Measurements from ENCODE around the gene CEND1.
A peak's percentile ranks its signal among the peaks of the same experiment; 100 is the strongest.

The CEND1 gene

GRCh38 chr11:796565-797295 lies 6.8 kb upstream of the CEND1 start:
- DNase-seq (ENCODE audit: extremely low read depth in 1 of 2, low read depth in 1 of 2) = no peak

GRCh38 chr11:795634-796564 lies 6.0 kb upstream of the CEND1 start:
- peak; percentile 75 to 89 for DNase-seq (ENCODE audit: extremely low read depth in 1 of 2, low read depth in 1 of 2)

DNA sequence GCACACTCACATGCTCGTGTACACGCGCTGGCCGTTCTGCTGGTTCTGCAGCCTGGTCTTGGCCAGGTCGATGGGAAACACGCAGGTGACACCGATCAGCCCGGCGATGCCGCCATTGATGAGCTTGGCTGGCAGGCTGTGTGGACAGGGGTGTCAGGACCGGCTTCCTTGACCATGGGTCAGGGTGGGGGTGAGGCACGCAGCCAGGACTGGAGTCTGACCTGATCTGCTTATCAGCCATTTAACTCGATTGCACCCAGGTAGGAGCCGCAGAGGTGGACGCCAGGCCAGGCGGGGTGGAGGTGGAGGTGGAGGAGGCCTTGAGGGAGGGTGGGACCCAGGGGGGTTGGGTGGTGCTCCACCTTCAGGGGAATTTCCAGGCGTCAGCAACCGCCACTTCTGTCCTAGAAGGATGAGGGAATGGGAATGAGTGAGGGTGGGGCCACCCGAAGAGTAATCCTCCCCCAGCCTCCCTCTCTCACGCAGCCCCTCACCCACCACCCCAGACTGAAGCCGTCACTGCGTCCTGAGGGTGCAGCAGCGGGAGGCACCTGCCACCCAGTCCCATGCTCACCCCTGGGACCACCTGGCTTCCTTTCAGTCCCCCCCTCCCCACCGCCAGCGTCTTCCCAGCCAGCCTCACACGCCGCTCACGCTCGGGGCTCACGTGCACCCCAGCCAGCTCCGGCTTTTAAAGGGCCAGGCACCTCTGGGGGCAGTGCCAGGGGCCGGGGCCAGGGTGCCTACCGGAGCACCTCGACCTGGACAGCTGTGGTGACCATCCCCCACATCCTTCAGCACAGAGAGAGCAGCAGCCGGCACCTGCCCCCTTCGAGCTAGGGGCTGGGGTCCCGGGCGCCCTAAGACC lies 5.1 kb upstream of the CEND1 start:
- DNase-seq (ENCODE audit: extremely low read depth in 1 of 2, low read depth in 1 of 2) = no peak

DNA sequence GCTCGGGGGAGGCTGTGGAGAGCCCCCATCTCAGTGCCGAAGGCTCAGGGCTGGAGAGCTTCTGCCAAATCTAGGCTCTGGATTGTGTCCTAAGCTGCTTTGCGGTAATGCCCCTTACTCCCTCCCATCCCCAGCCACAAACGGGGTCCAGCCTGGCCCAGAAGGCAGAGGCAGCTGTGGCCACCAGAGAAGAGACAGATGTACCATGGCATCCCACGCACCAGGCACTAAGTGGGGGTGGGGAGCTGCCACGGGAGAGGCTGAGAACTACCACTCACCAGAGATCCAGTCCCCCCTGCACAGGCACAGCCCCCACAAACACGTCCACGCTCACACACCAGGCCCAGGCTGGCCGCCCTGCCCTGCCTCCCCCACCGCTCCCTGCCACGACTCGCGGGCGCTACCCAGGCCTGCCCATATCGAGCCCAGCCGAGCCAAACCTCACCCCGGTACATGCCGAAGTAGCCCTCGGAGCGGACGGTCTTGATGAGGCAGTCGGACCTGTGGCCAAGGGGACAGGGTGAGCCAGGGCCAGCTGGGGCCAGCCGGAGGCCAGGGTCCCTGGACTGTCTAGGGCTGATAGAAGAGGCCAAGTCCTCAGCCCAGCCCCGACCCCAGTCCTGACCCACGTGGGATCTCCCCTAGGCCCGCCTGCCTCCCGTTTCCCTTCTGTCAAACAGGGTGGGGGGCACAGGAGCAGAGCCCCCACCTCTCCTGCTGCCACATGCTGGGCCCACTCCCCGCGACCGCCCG lies 4.3 kb upstream of the CEND1 start:
- DNase-seq (ENCODE audit: extremely low read depth in 1 of 2, low read depth in 1 of 2) = no peak

DNA sequence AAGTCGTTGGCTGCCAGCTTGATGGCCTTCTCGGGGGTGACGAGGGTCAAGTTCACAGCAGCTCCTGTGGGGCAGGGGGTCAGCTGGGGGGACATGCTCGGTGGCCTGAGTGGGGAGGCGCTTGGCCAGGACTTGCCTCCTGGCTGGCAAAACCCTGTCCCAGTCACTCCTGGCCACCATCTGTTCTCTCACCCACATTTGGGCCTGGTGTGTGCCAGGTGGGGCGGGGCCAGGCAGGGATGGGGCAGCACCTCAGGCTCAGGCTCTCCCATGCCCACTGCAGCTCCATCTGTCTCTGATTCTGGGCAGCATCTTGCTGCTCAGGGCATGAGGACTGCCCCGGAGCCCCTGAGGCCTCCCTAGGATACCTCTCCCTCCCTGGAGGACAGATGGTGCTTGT lies 3.7 kb upstream of the CEND1 start:
- no peak for DNase-seq (ENCODE audit: extremely low read depth in 1 of 2, low read depth in 1 of 2)

GRCh38 chr11:792873-793272 lies 3.0 kb upstream of the CEND1 start:
- DNase-seq (ENCODE audit: extremely low read depth in 1 of 2, low read depth in 1 of 2) = no peak

DNA sequence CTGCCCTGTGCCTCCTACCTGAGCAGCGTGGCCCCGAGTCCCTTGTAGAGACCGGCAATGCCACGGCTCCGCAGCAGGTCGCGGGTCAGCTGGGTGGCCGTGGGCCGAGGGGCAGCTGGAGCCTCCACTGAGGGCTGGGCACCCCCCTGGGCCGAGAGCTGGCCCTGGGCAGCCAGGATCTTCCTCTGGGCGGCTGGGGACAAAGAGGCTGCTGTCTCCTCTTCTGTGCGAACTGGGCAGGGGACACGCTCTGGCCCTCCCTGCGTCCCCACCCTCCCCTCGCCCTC lies 2.6 kb upstream of the CEND1 start:
- no peak for DNase-seq (ENCODE audit: extremely low read depth in 1 of 2, low read depth in 1 of 2)

- DNase-seq (ENCODE audit: extremely low read depth in 1 of 2, low read depth in 1 of 2) = no peak
These were observed 2.0 kb upstream of the CEND1 start for GRCh38 chr11:791658-792534.

- no peak for DNase-seq (ENCODE audit: extremely low read depth in 1 of 2, low read depth in 1 of 2)
These were observed 1.1 kb upstream of the CEND1 start for GRCh38 chr11:790721-791564.

DNA sequence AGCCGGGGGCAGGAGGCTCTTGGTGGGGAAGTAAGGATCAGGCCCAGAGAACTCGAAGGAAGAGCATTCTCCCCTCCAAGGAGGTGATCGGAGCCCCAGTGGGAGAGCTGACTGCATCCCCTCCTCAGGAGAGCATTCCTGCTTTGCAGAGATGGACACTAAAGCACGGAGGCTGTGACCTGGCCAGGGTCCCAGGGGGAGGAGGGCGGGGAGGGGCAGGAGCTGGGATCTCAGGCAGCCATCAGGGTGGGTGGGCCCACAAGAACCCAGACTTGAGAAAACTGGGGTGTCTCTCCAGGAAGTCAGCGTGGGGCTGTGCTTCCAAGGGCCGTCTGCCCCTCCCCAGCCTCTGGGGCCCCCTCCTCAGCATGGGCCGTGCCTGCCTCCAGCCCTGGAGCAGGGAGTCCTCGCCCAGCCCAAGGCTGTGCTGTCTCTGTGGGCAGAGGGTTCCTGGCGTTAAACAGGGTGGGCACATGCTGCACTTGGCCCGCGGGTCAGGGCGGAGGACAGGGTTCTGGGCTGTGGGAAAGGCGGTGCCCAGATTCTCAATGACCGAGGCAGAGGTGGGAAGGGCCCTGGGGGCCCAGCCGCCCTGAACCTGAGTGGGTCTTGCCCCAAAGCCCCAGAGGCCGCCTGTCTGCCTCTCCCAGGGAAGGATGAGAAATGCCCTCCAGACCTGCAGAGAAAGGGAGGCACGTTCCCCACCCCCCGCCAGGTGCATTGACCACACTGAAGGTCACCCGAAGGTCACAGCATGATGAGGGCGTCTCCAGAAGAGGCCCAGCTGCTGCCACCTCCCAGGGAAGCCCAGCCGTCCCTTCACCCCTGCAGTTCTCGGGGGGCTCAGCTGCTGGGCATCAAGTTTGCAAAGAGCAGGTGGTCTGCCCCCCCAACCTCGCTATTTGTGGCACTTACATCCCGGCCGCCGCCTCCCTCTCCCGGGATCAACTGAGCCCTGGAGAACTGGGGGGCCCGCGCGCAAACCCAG lies 643 bp downstream of the CEND1 start:
- DNase-seq (ENCODE audit: extremely low read depth in 1 of 2, low read depth in 1 of 2) = no peak

DNA sequence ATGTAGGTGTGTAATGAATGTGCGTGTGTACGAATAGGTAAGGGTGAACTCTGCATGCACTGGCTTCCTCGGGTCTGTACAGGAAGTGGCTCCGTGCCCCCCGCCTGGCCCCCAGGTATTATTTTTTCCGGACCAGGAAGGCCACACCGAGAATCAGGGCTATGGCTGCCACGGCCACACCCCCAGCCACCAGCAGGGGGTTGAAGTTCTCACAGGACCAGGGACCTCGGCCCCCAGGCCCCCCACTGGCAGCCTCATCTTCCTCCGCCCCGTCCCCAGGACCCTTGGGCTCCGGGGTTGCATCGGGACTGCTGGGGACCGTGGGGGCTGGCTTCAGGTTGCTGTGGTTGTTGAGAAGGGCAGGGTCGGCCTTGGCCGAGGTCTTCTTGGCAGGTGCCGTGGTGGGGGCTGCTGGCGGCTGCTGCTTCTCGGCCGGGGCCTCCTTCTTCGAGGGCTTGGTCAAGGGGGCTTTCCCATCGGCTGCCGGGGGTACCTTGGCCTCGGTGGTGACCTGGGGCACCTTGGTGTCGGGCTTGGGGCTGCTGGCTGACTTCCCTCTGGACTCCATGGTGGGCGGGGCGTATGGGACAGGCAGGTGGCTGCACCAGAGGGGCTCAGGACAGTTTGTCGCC lies 1.8 kb downstream of the CEND1 start:
- no peak for DNase-seq (ENCODE audit: extremely low read depth in 1 of 2, low read depth in 1 of 2)

- no peak for DNase-seq (ENCODE audit: extremely low read depth in 1 of 2, low read depth in 1 of 2)
These were observed 2.7 kb downstream of the CEND1 start for GRCh38 chr11:787084-787675.

GRCh38 chr11:786235-787083 lies 3.4 kb downstream of the CEND1 start:
- no peak for DNase-seq (ENCODE audit: extremely low read depth in 1 of 2, low read depth in 1 of 2)

DNA sequence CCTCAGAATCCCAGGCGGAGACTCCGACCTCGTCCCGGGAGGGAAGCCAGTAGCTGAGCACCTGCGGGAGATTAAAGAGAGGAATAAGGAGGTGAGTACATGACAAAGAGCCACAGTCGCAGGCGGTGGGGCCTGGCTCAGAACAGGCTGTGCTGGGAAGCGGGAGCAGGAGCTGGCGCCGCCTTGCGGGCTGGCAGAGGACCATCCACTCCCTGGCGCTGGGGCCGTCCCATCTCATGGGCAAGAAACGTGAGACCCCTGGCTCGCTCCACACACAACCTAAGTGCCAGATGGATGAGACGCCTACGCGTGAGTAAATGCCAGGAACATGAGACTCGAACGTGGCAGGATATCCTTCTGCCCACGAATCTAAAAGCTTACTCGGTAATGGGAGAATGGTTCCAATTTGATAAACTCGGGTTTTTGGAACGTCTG lies 6.3 kb downstream of the CEND1 start:
- DNase-seq (ENCODE audit: extremely low read depth in 1 of 2, low read depth in 1 of 2) = no peak

DNA sequence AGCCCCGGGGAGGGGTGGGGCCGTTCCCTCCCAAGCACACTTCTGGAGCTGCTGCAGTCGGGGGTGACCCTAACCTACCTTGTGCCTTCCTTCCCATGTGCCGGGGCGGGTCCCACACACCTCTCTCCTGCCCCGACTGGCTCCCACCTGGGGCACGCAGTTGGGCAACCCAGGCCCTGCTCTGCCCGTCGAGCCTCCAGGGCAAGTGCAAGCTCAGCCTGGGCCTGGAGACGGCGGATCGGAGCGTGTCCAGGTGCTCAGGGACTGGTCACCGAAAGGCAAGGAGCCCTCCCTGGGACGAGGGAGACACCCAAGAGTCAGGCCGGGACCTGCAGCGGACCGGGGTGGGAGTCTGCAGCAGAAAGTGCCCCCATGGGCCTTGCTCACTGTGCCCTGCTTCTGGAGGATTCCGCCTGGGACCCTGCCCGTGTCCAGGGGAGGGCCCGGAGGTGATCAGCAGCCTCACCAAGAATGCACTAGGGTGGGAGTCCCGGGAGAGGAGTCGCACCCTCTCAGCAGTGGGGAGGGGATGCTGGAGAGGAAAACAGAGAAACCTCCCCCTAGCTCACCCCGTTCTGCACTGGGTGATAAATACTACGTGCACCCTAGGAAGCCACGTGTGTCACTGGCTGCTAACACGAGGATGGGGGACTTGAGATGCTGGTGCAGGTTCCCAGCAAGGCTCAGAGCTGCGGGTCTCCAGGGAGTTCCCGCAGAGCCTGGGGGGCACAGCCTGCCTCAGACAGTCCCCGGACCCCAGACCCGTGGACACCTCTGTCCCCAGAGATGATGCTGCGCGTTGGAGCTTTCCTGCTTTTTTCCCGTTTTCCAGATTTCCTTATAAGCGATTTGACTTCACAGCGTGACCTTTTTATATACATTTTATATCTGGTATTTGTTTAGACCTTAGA lies 7.4 kb downstream of the CEND1 start:
- no peak for DNase-seq (ENCODE audit: extremely low read depth in 1 of 2, low read depth in 1 of 2)

All from stimulated activated CD8-positive, alpha-beta memory T cell treated with anti-CD3 and anti-CD28 coated beads, Interleukin-7, amount 100 ng/mL, for 48 hours (primary cell).